ENCODE data around the gene TTC3. TPM values are rescaled to one million over a fixed set of nuclear protein-coding genes. Genes with fewer than 3 reads are reported as not detected.

TTC3 gene
- total RNA-seq, 1 experiment from 2014 or later: 29.0 TPM

- CTCF ChIA-PET: no interaction called here
- no peak overlapping the region for H3K4me3 Mint-ChIP-seq
- no peak overlapping the region for H3K27ac Mint-ChIP-seq
- TF ChIP-seq ELF4 (CRISPR knock-in tag; IDR thresholded peaks at IDR 0.05; ENCODE audit: low read depth) (no peak), NR2C2 (CRISPR knock-in tag; IDR thresholded peaks at IDR 0.05) (no peak), GRHL2 (CRISPR knock-in tag; IDR thresholded peaks at IDR 0.05; ENCODE audit: insufficient replicate concordance, severe bottlenecking) (no peak), ZSCAN18 (CRISPR knock-in tag; IDR thresholded peaks at IDR 0.05) (no peak), ZNF423 (CRISPR knock-in tag; IDR thresholded peaks at IDR 0.05) (no peak), ZNF532 (CRISPR knock-in tag; IDR thresholded peaks at IDR 0.05; ENCODE audit: borderline replicate concordance) (no peak), PREB (CRISPR knock-in tag; IDR thresholded peaks at IDR 0.05; ENCODE audit: borderline replicate concordance) (no peak), CREM (CRISPR knock-in tag; IDR thresholded peaks at IDR 0.05) (no peak), ESRRA (CRISPR knock-in tag; IDR thresholded peaks at IDR 0.05; ENCODE audit: borderline replicate concordance) (no peak), ETV6 (CRISPR knock-in tag; IDR thresholded peaks at IDR 0.05) (no peak), ATF1 (CRISPR knock-in tag; IDR thresholded peaks at IDR 0.05) (no peak), FOXK1 (CRISPR knock-in tag; IDR thresholded peaks at IDR 0.05) (no peak), GTF2I (CRISPR knock-in tag; conservative IDR thresholded peaks at IDR 0.05) (no peak), ZNF512 (CRISPR knock-in tag; IDR thresholded peaks at IDR 0.05; ENCODE audit: borderline replicate concordance) (no peak)
- ATAC-seq: no peak
- H3K4me1 Mint-ChIP-seq: peaks cover 13% of the 10 kb centered on the region
- DNase-seq (ENCODE audit: low spot score): no peak
- no peaks in the 10 kb centered on the region for H3K9me3 Mint-ChIP-seq
- POLR2A ChIA-PET: no interaction called here
- no peaks in the 10 kb centered on the region for H3K27me3 Mint-ChIP-seq (ENCODE audit: low read depth)
- peaks cover 9% of the 10 kb centered on the region for H3K36me3 Mint-ChIP-seq
Measured at GRCh38 chr21:37199057-37199924, 126.2 kb downstream of the TTC3 start.

- Mint-ChIP-seq H3K9me3 (no peaks in the 10 kb centered on the region), H3K4me1 (peaks cover 13% of the 10 kb centered on the region), H3K27ac (peak overlapping the region; percentile 55; the same call in 1 of the 2 replicates), H3K27me3 (ENCODE audit: low read depth) (no peaks in the 10 kb centered on the region), H3K36me3 (peaks cover 9% of the 10 kb centered on the region), H3K4me3 (no peak overlapping the region)
- ATAC-seq (no peak), DNase-seq (ENCODE audit: low spot score) (no peak)
- POLR2A ChIA-PET: no interaction called here
- CTCF ChIA-PET: interaction anchor here (1.2 kb wide), 1 partner anchor 211 kb away, joined by 3 read pairs; no protein-coding TSS in a partner anchor
- TF ChIP-seq CDX4 (CRISPR knock-in tag; IDR thresholded peaks at IDR 0.05; ENCODE audit: borderline replicate concordance): no peak
- TF ChIP-seq FOXP4 (CRISPR knock-in tag; IDR thresholded peaks at IDR 0.05): no peak
- no peak for TF ChIP-seq ZNF219 (CRISPR knock-in tag; IDR thresholded peaks at IDR 0.05; ENCODE audit: borderline replicate concordance)
Measured at GRCh38 chr21:37200641-37201480, 127.8 kb downstream of the TTC3 start.

All from WTC11 (cell line).